ENCODE measurements around the gene BTBD9. TPM values are rescaled to one million over a fixed set of nuclear protein-coding genes. Genes with fewer than 3 reads are reported as not detected.

Gene BTBD9
- total RNA-seq, 4 donors from 2014 or later, result 9.2 to 16.3 (median 11.6) TPM

DNA sequence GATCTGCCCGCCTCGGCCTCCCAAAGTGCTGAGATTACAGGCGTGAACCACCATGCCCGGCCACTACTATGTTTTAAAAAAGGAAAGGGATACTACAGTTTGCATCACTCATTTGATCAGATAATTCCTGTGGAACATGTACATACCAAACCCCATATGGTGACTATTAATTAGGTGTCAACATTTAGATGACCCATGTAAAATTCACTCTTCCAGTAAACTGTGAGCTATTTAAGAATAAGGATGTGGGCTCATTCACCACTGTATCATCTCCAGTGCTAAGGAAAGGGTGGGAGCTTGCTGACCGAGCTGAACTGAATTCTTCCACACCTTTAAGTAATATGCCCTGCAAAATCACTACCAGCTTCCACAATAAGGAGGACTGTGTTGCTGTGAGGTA is 127.5 kb downstream of the BTBD9 start:
- TF ChIP-seq, protein P1, sequence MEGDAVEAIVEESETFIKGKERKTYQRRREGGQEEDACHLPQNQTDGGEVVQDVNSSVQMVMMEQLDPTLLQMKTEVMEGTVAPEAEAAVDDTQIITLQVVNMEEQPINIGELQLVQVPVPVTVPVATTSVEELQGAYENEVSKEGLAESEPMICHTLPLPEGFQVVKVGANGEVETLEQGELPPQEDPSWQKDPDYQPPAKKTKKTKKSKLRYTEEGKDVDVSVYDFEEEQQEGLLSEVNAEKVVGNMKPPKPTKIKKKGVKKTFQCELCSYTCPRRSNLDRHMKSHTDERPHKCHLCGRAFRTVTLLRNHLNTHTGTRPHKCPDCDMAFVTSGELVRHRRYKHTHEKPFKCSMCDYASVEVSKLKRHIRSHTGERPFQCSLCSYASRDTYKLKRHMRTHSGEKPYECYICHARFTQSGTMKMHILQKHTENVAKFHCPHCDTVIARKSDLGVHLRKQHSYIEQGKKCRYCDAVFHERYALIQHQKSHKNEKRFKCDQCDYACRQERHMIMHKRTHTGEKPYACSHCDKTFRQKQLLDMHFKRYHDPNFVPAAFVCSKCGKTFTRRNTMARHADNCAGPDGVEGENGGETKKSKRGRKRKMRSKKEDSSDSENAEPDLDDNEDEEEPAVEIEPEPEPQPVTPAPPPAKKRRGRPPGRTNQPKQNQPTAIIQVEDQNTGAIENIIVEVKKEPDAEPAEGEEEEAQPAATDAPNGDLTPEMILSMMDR (IDR thresholded peaks at IDR 0.05), result no peak
- TF ChIP-seq POLR2A (IDR thresholded peaks at IDR 0.05), result no peak
- no peak overlapping the region for H3K27ac ChIP-seq
- DNase-seq, result no peak
- intact Hi-C loops (cut with DNase I), result no loop called here
- H3K4me3 ChIP-seq, result no peak overlapping the region
- 94 to 97% methylated on average over 3 to 5 of the region's 5 CpGs for WGBS, 2 donors
- H3K27me3 ChIP-seq, result no peaks in the 10 kb centered on the region
- H3K9me3 ChIP-seq, result no peaks in the 10 kb centered on the region
- no peaks in the 10 kb centered on the region for H3K4me1 ChIP-seq
- no peaks in the 10 kb centered on the region for H3K36me3 ChIP-seq

GRCh38 chr6:38510205-38510604 is 129.5 kb downstream of the BTBD9 start:
- no peaks in the 10 kb centered on the region for H3K27me3 ChIP-seq
- DNase-seq, result no peak
- H3K4me1 ChIP-seq, result no peaks in the 10 kb centered on the region
- WGBS, 2 donors, result 91 to 95% methylated on average over 1 of the region's 1 CpG
- no peak overlapping the region for H3K4me3 ChIP-seq
- TF ChIP-seq POLR2A (IDR thresholded peaks at IDR 0.05), result no peak
- TF ChIP-seq, protein P1 (IDR thresholded peaks at IDR 0.05), result no peak
- intact Hi-C loops (cut with DNase I), result no loop called here
- H3K36me3 ChIP-seq, result no peaks in the 10 kb centered on the region
- H3K27ac ChIP-seq, result no peak overlapping the region
- H3K9me3 ChIP-seq, result no peaks in the 10 kb centered on the region

DNA sequence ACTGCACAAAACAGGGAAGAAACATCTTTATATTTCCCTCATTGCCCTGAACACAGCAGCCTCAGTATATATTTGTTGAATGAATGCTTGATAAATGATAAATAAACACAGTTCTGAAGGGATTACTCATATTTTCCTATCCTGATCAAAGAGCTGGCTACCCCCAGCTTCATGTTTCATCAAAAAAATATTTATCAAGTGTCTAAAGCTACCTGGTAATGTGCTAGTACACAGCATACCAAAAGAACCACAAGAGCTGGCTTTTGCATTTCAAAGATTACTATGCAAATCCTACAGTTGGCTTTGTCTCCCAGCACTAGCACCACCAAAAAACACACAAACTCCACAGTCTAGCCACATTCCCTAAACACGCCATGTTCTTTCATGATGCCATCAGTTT is 130.0 kb downstream of the BTBD9 start:
- WGBS, 2 donors, result 82 to 93% methylated on average over 1 of the region's 1 CpG
- intact Hi-C loops (cut with DNase I), result no loop called here
- no peak for TF ChIP-seq POLR2A (IDR thresholded peaks at IDR 0.05)
- TF ChIP-seq, protein P1 (IDR thresholded peaks at IDR 0.05), result no peak

DNA sequence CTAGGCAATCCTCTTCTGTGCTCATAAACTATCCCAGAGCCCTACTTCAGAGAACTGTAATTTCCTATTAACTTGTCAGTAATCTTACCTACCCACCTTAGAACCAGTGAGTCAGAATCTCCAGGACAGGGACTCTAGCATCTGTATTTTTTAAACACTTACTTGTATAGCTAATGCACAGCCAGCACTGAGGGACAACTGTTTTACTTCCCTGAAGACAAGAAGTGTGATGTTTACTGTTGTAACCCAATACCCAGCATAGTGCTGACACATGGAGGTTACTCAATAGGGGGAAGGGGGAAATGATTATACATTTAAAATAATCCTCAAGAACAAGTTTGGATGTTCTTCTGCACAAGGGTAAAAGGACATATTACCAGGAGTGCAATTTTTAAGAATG is 130.8 kb downstream of the BTBD9 start:
- Histone ChIP-seq H3K9me3 (no peaks in the 10 kb centered on the region), H3K4me3 (no peak overlapping the region), H3K4me1 (no peaks in the 10 kb centered on the region), H3K27ac (no peak overlapping the region), H3K36me3 (no peaks in the 10 kb centered on the region), H3K27me3 (no peaks in the 10 kb centered on the region)
- no peak for DNase-seq
- TF ChIP-seq, protein P1 (IDR thresholded peaks at IDR 0.05), result no peak
- no peak for TF ChIP-seq POLR2A (IDR thresholded peaks at IDR 0.05)
- intact Hi-C loops (cut with DNase I), result no loop called here

More for the DNA sequence above, 130.0 kb downstream of the BTBD9 start:
- H3K4me3 ChIP-seq, result no peak overlapping the region
- H3K27ac ChIP-seq, result no peak overlapping the region
- H3K36me3 ChIP-seq, result no peaks in the 10 kb centered on the region
- no peaks in the 10 kb centered on the region for H3K4me1 ChIP-seq
- H3K27me3 ChIP-seq, result no peaks in the 10 kb centered on the region
- no peaks in the 10 kb centered on the region for H3K9me3 ChIP-seq
- no peak for DNase-seq

- H3K36me3 ChIP-seq, result no peaks in the 10 kb centered on the region
- no peaks in the 10 kb centered on the region for H3K9me3 ChIP-seq
- no peak for DNase-seq
- no peaks in the 10 kb centered on the region for H3K4me1 ChIP-seq
- WGBS, 2 donors, result 89 to 98% methylated on average over 2 of the region's 2 CpGs
- no peaks in the 10 kb centered on the region for H3K27me3 ChIP-seq
- TF ChIP-seq, protein P1 (IDR thresholded peaks at IDR 0.05), result no peak
- no peak for TF ChIP-seq POLR2A (IDR thresholded peaks at IDR 0.05)
- intact Hi-C loops (cut with DNase I), result no loop called here
- H3K4me3 ChIP-seq, result no peak overlapping the region
- no peak overlapping the region for H3K27ac ChIP-seq
Observed at GRCh38 chr6:38508286-38508685, 131.4 kb downstream of the BTBD9 start.
